GM18861 (cell line): Measurements from ENCODE around the gene CFAP97D1.

Source experiments
- ATAC-seq: cut with Tn5 transposase; IDR thresholded peaks from one replicate; pipeline ENCODE4 v1.9.1; 2021; ENCODE audit not compliant: unreplicated experiment

The CFAP97D1 gene

DNA sequence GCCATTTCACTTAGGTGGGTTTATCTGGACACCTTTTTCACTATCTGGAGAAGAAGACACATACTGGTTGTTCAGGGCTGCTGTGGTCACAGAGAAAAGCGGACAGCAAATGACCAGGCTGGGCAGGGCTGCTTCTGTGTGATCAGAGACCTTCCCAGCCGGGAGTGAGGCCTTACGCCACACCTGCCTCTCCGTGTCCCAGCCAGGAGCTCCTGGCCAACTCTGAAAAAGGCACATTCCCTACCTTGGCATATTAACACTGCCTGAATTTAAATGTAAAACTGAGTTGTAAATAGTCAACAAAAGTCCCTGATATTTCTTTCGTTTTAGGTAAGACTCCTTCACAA, 12.5 kb upstream of the CFAP97D1 start:
- no peak for ATAC-seq

DNA sequence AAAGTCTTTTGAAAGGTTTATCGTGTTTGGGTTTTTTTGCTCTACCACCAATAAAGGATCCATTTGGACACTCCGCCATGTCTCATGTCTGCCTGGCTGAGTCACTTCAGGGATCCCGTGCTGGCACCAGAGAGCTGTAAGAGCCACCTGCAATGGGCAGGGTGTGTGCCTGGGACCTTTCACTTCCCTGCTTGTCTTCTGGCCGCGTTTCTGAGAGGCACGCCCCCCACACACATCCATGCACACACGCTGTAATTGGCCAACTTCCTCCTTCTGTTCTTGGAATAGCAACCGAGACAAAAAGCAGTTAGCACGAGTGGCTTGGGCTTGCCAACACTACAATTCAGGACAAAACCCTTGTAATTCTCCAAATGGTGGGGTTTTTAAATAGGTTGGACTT, 11.9 kb upstream of the CFAP97D1 start:
- ATAC-seq = no peak

DNA sequence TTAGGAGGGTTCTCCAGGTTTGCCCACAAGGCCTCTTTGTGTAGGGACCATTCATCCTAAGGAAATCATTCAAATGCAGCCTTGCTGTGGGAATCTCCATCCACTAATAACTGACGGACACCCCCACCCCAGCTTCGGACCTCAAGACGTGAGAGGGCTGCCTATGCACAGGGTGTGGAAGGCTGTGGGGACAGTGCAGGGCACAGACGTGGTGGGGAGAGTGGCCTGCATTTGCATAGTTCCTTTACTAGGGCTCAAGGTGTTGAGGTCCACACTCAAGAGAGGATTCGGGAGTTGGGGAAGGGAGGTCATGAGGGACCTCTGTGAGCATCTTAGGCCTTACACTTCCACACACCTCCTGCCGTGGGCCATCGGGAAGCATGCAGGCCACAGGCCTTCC, 11.3 kb upstream of the CFAP97D1 start:
- ATAC-seq = no peak

DNA sequence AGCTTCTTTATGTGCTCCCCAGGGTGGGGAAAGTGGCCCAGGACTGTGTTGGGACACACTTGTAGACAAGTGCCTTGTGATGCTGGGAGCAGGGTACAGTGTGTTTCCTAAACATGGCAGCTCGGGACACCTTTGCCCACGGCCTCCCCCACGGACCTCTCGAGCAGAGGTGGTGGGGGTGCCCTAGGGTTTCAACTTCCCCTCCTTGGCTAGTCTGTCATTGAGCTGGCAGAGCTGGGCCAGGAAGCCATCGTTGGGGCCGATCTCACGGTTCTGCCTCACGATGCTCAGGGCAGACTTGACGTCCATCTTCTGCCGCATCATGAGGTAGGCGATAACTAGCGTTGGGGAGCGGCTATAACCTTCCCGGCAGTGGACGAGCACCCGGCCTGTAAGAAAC, 10.8 kb upstream of the CFAP97D1 start:
- no peak for ATAC-seq

DNA sequence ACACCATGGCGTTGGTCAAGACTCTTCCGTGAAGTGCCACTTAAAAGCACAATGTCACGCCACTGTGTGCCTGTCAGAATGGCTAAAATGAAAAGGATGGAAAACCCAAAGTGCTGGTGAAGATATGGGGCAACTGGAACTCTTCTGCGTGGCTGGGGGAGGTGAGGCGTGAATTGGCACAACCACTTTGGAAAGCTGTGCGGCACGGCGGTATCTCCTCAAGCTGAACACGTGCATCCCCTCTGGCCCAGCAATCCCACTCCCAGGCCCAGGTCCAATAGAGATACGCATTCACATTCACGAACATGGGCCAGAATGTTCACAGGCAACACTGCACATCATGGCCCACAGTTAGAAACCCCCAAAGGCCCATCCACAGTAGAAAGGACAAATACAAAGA, 10.4 kb upstream of the CFAP97D1 start:
- ATAC-seq = no peak

DNA sequence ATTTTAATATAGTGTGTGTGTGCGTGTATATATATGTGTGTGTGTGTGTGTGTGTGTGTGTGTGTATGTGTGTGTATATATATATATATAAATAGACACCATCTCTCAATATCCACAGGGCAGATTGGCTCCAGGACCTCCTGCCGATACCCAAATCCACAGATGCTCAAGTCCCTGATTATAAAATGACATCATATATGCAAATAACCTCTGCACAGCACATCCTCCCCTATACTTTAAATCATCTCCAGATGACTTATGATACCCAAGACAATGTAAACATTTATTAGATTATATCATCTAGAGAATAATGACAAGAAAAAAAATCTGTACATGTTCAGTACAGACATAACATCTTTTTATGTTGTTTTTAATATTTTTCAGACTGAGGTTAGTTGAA, 9.3 kb upstream of the CFAP97D1 start:
- ATAC-seq = no peak

DNA sequence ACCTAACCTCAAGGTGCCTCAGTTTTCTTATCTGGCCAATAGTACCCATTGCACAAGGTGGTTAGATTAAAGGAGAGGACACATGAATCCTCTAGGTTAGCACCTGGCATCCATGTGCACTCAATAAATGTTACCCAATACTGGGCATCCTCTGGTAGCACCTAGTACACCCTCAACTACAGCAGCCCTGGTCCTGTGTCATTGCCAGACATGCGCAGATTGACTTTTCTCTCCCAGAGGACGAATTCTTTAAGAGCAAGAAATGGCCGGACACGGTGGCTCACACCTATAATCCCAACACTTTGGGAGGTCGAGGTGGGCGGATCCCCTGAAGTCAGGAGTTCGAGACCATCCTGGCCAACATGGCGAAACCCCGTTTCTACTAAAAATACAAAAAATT, 8.8 kb upstream of the CFAP97D1 start:
- no peak for ATAC-seq

DNA sequence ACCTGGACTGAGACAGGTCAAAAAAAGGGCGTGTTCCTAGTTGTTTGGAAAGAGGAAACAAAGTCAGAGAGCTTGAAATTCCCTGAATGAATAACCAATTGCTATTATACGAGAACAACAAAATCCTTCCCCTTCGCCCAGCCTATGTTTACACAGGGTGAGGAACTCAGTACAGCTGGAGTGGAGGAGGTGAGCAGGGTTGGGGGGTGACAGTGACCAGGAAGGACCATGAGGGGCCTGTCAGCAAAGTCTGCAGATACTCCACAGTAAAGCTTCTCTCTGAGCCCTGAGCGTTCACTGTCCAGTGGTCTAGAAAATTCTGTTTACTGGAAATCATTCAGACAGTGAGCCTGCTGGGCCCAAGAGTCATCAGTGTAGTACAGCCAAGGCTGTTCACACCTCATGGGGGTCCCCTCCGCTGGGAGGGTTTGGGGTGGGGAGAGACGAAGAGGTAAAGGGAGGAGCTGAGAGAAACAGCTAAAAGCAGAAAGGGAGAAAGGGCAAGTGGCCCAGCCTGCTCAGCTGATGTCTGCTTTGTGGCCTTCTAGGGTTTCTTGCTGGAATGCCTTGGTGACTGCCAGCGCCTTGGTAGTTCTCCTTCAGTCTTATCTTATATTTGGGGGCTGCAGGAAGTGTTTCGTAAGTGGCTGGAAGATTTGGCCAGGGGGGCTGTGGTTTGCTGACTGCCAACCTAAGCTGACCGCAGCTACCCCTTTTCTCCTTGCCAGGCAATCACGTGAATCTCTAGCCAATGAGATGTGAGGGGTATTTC, 7.2 kb upstream of the CFAP97D1 start:
- no peak for ATAC-seq

DNA sequence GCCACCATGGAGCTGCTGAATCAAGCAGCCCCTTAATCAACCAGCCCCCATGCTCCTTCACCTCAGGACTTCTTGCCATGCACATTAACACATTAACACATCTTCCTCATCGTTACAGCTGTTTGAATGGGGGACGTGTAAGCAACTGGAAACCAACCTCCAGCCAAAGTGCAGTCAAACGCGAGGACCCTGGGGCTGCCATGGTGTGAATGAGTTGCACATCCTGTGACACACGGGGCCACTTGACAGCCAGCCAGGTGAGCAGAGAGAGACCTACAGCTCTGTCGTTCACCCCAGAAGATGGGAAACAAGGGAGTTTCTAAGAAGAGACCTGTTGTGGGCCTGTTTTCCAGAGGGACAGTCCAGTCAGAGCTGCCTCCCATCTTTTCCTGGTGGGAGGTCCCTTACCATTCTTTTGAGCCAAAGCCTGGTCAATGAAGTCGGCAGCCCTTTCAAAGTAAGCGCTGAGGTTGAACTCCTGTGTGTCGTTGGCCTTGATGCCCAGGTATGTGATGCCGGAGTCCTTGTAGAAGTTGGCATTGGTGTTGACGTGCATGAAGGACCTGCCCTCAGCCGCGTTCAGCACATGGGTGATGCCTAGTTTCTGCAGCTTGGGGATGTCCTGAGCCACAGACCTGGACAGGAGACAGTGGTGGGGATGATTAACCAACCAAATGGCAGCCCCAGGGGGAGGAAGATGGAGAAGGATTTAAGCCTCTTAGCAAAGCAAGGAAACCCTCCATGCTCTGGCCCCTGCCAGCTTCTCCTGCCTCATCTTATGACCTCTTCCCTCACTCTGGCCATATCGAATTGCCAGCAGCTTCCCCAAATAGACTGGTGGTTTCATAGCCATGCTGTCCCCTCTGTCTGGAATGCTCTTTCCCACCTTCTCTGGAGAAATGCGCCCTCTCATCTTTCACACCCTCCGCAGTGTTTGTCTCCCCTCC, 5.7 kb upstream of the CFAP97D1 start:
- ATAC-seq = no peak

DNA sequence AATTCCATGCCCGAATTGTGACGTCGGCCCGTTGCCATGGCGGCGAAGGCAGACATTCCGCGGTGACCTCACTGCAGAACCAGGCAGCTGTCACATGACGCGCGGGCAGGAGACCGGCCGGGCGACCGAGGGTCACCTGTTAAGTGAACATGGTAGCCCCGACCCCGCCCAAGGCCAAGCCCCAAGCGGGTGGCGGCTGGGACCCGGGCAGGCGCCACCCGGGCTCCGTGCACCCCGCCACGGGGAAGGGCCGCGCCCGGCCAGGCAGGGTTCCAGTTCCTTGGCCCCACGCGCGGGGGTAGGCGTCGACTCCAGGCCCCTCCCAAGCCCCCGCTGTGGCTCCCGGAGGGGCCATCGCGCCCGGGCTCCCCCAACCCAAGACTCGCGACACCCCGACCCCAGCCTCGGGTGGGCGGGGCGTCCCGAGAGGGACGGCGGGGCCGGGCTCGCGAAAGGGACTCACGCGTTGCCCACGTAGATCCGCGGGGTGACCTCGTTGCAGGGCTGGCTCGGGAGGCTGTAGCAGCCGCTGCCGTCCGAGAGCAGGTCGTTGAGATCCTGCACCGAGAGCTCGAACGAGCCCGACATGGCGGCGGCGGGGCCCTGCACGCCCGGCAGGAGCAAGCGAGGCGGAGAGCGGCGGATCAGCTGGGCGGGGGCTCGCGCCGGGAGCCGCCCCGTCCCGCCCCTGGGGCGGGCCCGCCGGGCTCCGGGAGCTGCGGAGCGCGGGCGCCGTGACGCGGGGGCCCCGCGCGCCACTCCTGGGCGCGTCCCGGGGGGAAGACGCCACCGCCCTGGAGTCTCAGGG, 1.7 kb upstream of the CFAP97D1 start, which contains the start of gene DUSP3:
Gene DUSP3 (minus strand): TSS at position 641 of the 808 bp plus-strand sequence. CDS start 53 bp downstream, at position 588.
- ATAC-seq = peak; percentile 61

DNA sequence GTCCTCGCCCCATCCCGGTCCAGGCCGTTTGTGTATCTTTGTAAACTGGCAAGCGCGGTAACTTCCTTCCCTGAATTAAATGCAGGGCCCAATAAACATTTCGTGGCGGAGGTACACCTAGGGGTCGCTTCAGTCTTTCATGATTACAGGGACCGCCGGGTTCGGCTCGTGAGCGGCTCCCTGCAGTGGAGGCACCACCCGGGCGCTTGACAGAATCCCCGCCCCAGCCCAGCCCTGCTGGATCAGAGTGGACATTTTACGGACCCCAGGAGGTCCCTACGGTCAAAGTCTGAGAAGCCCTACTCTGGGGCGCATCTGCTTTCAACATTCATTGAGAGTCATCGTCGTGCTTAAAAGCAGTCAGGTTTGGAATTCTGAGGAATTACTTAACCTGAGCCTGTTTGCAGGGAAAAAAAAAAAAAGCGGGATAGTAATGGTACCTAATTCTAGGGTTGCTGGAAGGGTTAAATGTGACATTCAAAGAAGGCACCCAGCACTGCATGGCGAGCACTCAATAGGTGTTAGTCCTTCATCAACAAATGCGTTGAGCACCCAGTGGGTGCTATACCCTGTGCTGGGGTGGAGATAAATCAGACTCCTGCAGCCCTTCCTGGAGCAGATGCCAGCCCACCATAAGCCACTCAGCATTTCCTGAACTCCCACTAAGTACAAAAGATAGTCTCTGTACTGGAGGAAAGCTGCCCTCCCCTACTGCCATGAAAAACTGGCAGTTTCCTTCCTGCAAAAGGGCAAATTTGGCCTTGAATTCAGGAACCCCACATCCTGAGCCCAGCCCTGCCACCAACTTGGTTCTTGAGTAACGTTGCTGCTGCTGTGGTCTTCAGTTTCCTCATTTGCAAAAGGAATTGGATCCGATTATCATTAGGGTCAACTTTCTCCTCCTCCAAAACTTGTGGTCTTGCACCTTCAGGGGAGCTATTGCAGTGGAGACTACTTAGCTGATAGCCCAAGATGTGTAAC, 800 bp upstream of the CFAP97D1 start:
- ATAC-seq = no peak

DNA sequence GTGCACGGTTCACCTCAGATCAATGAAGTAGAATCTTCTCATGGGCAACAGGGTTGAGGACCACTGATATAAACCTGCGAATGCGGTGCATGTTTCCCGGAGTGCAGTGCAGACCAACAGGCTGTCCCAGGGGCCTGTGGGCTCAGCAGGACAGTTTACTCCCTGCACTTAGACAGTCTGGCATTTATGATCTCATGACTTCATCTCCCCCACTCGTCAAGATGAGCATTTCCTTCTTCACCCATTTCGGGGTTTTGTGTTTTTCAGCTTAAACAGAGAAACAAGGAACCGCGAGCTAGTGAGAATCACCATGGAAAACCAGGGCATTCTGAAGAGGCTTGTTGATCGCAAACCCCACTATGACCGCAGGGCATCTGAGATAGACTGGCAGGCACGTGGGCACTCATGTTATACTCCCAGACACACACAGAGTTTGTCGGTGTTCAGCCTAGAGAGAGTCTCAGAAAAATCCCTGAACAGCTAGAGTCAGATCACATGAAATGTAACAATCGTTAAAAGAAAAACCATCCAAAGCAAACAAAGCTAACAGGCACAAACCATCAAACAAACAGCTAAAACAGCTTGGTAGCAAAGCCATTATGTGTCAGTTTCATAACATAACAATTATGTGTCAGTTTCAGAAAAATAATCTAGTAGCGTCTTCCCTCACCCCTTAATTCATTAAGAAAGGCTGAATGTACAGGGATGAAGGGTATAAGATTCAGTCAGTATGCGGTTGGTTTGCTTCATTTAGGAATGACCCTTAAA, 2.9 kb downstream of the CFAP97D1 start:
- ATAC-seq = no peak

DNA sequence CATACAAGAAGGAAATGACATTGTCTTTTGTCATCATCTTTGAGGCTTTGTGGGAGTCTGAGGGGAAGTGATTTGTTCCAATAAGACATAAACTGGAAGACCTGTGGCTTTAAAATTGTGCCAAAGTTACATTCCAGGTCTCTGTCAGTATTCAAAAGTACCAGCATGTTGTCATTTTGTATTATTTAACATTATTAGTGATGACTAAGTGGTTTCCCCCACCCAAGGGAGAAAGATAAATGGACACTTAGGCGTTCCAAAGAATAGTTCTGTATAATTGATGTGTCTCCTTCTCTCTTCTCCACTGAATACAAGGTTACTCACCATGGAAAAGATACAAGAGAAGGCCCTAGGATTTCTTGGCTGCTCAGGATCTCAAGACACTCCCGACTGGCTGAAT, 3.8 kb downstream of the CFAP97D1 start:
- ATAC-seq = no peak

DNA sequence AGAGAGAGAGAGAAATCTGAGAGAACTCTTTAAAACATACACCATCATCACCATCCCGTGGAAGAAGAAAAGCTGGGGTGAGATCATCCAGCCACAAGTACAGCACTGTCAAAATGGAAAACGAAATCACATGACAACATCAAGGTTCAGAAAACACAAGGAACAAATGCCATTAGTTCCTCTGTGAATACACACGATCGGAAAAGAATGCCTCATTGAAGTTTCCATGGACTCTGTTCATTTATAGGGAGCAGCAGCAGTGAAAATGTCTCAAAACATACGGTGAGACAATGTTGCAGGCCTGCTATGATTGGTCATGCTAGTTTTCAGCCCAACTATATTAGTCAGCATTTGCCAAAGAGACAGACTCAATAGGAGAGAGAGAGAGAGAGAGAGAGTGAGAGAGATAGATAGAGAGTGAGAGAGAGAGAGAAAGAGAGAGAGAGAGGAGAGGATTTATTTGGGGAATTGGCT, 4.4 kb downstream of the CFAP97D1 start:
- ATAC-seq = no peak

DNA sequence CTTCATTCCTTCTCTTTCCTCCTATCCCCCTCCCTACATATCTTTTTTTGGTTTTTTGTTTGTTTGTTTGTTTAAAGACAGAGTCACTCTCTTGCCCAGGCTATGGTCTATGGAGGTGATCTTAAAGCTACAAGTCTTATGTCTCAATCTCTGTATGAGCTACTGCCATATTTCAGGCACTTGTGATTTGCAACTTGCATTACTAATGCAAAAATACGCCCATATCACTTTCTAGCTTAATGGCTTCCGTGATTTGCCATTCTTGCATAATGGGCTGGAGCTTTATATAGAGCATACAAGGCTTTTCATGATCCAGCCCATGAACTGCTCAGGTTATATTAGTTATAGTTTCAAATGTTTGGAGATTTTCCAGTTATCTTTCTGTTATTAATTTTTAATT, 7.5 kb downstream of the CFAP97D1 start:
- no peak for ATAC-seq

DNA sequence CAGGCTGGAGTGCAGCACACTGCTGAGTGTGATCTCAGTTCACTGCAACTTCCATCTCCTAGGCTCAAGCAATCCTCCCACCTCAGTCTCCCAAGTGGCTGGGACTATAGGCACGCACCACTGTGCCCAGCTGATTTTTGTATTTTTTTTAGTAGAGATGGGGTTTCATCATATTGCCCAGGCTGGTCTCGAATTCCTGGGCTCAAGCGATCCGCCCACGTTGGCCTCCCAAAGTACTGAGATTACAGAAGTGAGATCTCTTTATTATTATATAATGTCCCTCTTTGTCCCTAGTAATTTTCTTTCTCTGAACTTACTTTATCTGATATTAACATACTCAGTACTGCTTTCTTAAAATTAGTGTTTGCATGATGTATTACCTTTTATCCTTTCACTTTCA, 8.3 kb downstream of the CFAP97D1 start:
- ATAC-seq = no peak

DNA sequence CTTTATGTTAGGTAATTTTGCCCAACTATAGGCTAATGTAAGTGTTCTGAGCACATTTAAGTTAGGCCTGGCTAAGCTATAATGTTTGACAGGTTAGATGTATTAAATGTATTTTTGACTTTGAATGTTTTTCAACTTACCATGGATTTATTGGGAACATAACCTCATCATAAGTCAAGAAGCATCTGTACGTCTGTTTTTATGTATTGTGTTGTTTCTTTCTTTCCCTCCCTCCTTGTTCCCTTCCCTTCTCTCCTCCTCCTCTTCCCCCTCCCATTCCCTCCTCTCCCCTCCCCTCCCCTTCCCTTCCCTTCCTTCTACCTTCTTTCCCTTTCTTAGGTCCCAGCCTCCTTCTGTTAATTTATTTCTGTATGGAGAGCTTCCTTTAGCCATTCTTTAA, 9.2 kb downstream of the CFAP97D1 start:
- no peak for ATAC-seq

DNA sequence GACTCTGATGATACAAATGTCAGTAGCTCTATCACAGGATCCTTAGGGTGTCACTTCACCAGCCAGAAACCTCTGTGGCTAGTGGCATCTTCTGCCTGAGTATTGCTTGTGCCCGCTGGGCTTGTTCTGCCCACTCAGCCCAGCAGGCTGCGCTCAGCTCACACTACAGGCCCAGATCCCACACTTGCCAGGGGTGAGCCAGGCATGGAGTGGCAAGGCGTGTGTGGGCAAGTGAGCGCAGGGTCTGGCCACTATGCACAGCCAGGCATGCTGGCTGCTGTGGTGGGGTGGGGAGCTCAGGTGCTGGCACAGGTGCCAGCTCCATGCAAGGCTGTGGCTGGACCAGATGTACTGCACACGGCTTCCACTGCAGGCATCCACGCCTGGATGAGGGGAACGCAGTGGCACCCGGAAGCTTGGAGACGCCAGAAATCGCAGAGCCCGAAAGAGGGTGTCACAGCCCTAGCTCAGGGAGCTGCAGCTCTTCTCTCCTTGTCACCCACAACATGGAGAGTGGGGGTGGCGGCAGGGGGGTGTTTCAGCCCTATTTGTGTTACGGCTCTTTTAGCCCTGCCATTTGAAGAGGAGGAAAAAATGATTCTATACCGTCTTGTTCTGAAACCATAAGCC, 10.2 kb downstream of the CFAP97D1 start:
- ATAC-seq = no peak

DNA sequence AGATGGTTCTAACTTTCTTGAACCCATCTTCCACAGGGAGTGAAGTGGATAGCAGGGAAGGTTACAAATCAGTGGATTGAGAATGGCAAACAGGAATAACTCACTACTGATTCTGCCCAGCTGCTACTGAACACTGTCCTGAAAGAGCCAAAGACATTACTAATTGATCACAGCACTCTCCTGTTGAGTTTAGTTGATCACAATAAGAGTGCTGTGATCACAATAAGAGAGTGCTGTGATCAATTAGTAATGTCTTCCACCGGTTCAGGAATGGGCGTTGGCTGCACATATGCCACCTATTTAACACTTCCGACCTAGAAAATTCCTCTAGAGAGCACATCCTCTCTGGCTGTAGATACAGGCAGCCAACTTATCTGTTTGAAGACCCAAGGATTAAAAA, 11.4 kb downstream of the CFAP97D1 start:
- no peak for ATAC-seq
